A549 (cell line): ENCODE measurements around the gene GPR61.

Experiments
- CTCF ChIP-seq: fragments of >200 bp; sonication (Bioruptor Twin); formaldehyde crosslinking; IDR thresholded peaks from 3 replicates; pipeline ENCODE4 v1.5.1; 2016
- FOXS1 ChIP-seq: fragments of 250-450 bp; sonication (Bioruptor Pico); IDR thresholded peaks from 2 replicates; pipeline ENCODE4 v1.5.0; 2020; ENCODE audit warnings: mild to moderate bottlenecking, moderate library complexity
- POLR2A ChIP-seq: IDR thresholded peaks from 2 replicates; pipeline ENCODE4 v1.6.1; 2012; ENCODE audit warnings: mild to moderate bottlenecking, low read length
- RCOR1 ChIP-seq: fragments of 150-350 bp; IDR thresholded peaks from 2 replicates; pipeline ENCODE4 v1.6.1; 2014; ENCODE audit warnings: antibody characterized with exemption, low read length, low read depth
- SREBF2 ChIP-seq: fragments of 450-650 bp; IDR thresholded peaks from 2 replicates; pipeline ENCODE4 v1.6.1; 2014; ENCODE audit warnings: mild to moderate bottlenecking, moderate library complexity

GRCh38 chr1:109543283-109543987 lies 3.8 kb downstream of the GPR61 start:
- no peak for TF ChIP-seq SREBF2
- TF ChIP-seq CTCF = no peak
- TF ChIP-seq RCOR1 = no peak
- TF ChIP-seq FOXS1 = no peak
- no peak for TF ChIP-seq POLR2A
